Activated effector memory CD4-positive, alpha-beta T cell treated with Interleukin-2 at 50 U/mL for 16 hours (primary cell): ENCODE results near the gene KIF21B.
"Not testable (repeated sequence)": the region's sequence is repeated elsewhere in the genome, so short reads cannot be mapped to it uniquely, and the experiment has no call there.

Experiments used
- DNase-seq: peaks from one replicate; pipeline ENCODE4 v3.0.0-alpha.2; 2020

The KIF21B gene

GRCh38 chr1:200934676-200935245 lies 88.8 kb downstream of the KIF21B start:
- DNase-seq = no peak

GRCh38 chr1:200931776-200932175 lies 91.7 kb downstream of the KIF21B start:
- DNase-seq = no peak

GRCh38 chr1:200930285-200930684 lies 93.2 kb downstream of the KIF21B start:
- not testable (repeated sequence) for DNase-seq

- no peak for DNase-seq
These were observed 93.8 kb downstream of the KIF21B start for GRCh38 chr1:200929530-200930278.

- DNase-seq = no peak
These were observed 97.7 kb downstream of the KIF21B start for GRCh38 chr1:200925831-200926230.

GRCh38 chr1:200923601-200924000 lies 99.9 kb downstream of the KIF21B start:
- no peak for DNase-seq

GRCh38 chr1:200922406-200922805 lies 101.1 kb downstream of the KIF21B start:
- DNase-seq = no peak

GRCh38 chr1:200921571-200922110 lies 101.9 kb downstream of the KIF21B start:
- DNase-seq = no peak
